Fibroblast of peridontal ligament (primary cell): ENCODE data around the gene TAF3.
A peak's percentile ranks its signal among the peaks of the same experiment; 100 is the strongest.

ENCODE experiments used
- DNase-seq: peaks from one replicate; pipeline ENCODE4 v3.0.0-alpha.2; 2010; ENCODE audit errors: extremely low read depth

TAF3 gene

GRCh38 chr10:7881119-7881518, 62.8 kb downstream of the TAF3 start:
- DNase-seq: no peak

GRCh38 chr10:7886056-7886455, 67.8 kb downstream of the TAF3 start:
- DNase-seq: no peak

DNA sequence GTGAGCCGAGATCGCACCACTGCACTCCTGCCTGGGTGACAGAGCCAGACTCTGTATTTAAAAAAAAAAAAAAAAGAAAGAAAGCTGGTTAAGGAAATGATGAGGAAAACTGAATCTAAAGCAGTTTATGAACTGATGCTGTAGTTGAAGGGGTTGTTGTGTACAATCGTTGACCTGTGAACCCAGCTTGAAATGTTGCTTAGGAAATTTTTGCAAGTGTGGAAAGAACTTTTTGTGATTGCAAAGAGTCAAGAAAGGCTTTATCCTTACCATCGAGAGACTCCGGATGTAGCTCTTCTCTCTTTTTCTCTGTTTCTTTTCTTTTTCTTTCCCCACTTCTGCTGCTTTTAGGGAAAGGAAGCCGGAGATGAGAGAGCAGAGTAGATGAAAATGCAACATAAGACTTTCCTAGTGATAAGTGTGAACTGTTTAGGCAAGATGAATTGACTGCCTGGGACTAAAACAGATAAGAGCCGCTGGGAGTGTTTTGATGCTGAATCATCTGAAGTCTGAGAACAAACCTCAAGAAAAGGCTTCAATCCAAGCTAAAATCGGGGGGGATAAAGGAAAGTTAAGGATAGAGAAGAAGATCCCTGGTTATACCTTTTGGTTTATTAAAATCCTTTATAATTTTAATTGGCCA, 69.0 kb downstream of the TAF3 start:
- peak; percentile 16 for DNase-seq

GRCh38 chr10:7889947-7890542, 71.7 kb downstream of the TAF3 start:
- DNase-seq: no peak

DNA sequence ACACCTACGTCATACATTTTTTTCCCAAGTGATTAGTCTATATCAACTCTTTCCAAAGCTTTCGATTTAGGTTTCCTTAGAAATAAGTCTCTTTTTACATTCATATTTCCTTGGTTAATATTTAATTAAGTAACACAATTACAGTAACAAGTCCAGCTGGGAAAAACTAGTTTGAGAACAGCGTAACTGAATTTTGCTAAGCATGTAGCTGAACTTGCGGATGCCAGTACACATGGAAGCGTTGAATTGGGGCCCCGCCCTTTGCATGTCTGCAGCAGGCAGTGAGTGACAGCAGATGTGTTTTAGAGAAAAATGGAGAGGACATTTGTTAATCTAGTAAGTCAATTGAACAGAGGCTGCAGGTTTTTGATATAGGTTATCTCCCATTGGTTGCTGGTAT, 72.5 kb downstream of the TAF3 start:
- DNase-seq: no peak

- peak; percentile 25 for DNase-seq
These were observed 73.3 kb downstream of the TAF3 start for GRCh38 chr10:7891634-7892033.

- DNase-seq: no peak
These were observed 73.8 kb downstream of the TAF3 start for GRCh38 chr10:7892146-7892545.

GRCh38 chr10:7895699-7896090, 77.4 kb downstream of the TAF3 start:
- no peak for DNase-seq

DNA sequence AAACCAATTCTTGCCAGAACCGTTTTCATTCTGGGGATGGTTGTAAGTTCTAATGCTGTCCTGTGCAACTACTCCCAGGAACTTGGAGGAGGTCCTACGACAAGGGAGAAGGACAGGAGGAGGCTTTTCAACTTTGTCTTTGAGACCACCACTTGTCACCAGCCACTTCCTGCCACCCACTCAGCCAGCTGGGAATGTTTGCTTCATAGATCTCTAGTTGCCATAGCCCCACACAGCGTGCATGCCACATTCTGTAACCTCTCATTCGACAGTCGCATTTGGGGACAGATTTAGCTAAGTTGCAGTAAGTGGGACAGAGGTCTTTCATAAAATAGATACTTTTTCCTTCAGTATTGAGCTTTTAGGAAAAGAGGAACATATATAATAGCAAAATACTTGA, 78.0 kb downstream of the TAF3 start:
- DNase-seq: no peak

DNA sequence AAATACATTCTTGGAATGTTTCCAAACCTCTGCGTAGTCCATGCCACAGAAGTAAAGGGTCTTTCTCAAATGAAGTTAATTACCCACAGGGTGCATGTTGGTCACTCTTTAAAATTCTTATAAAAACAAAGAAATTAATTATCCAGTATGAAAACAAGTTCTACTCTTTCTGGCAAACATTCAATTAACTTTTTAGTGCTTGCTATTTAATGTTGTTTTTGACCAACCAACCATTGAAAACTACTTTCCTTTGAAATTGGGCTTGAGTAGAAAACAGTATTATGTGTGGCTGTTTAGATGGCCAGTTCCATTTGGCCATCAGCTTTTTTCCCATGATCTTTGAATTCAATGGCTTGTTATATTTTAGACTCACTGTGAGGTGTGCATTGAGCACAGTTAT, 83.0 kb downstream of the TAF3 start:
- DNase-seq: no peak

DNA sequence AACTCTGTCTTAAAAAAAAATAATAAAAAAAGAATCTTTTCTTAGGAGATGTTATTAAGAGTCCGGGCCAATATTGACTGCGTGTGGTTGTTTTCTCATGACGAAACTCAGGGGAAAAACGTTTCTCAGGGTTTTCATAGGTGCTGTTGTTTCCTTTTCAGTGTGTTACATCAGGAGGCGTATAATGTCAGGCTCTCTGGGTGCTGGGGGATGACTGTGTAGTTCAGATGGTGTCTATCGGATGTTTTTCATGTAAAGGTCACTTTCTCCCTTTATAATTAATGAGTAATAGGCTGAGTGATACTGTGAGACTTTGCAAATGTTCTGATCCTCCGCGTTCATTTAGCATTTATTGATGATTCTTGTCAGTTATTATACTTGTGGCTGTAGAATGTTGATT, 84.1 kb downstream of the TAF3 start:
- no peak for DNase-seq

GRCh38 chr10:7903851-7904250, 85.5 kb downstream of the TAF3 start:
- DNase-seq: no peak

DNA sequence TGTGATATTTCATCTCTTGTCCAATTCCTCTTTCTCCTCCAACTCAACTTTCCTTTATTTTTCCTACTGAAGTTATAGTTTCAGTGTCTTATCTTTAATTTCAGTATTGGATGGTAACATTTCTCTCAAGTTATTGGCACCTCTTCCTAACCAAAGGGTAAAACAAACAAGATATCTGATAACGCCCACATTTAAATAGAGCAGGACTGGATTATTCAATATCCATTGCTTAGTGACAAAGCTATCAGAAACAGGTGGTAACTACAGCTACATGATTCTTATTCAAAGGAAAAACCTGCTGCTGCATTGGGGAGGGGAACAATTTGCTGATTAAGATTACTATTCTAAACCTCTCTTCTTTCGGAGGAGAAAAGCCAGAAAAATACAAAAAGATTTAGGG, 87.8 kb downstream of the TAF3 start:
- DNase-seq: no peak

- DNase-seq: no peak
These were observed 90.4 kb downstream of the TAF3 start for GRCh38 chr10:7908541-7909210.

DNA sequence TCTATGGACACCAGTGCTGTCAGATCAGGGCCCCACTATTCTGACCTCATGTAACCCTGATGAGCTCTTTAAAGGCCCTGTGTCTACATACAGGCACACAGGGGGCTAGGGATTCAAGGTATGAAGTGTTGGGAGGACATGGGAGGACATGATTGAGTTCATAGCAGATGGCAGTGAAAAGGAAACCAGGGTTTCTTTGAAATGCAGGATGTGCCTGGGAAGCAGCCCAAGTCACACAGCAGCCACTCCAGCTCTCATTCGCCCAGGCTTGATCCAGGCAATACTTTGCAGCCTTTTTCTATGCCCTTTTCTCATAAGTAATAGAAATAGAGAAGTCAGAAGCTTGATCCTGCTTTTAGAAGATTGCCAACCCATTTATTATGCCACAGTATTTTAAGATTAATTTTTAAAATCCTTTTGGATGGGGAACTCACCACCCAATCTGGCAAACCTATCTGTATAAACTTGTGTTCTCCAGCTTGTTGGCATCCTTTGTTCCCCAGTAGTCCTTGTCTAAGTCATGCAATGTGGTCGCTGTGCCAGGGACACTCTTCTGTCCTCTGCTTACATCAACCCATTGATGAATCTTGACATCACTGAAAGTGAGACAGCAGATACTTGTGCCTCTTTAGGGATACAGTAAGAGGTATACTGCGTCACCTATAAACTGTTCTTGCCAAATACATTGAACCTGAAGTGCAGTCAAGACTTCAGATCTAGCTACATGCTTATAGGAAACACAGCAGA, 95.0 kb downstream of the TAF3 start:
- no peak for DNase-seq

DNA sequence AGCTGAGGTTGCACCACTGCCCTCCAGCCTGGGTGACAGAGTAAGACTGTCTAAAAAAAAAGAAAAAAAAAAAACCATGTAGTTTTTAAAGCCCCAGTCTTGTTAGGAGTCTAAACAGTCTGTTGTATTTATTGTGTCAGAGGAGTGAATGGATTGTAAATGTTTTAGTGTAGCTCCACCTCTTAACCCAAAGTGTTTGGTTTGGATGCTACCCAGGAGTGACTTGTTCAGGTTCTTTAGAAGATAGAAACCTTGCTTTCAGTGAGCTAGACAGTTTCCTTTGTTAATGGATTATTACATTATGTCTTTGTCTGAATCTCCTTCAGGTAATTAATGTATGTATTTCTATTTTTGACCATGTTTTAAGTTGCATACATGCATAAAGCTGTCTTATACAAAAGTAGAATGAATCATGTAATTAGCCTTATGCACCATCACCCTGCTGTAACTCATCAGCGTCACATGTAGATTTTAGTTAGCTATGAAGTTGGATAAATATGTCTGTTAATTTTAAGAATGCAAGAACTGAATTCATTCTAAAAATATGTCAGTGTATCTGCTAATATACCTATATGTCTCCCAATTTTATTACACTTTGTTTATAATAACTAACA, 97.7 kb downstream of the TAF3 start:
- peak; percentile 19 for DNase-seq

- no peak for DNase-seq
These were observed 99.4 kb downstream of the TAF3 start for GRCh38 chr10:7917736-7918135.

DNA sequence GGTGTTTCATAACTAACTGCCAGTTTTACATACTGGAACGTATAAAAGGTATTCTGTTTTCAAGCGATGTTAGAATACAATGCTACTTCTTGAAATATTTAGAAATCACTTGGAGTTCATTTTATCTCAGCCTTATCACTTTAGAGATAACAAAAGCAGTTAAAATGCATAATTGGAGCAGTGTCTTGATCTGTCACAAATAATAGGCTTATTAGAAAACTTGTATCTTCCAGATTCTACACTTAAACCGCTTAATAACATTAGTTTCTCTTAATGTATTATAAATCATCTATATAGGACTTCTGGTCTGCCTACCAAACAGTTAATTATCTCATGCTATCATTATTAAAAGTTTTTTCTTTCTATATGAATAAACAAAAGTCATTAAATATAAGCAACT, 104.4 kb downstream of the TAF3 start:
- DNase-seq: no peak

GRCh38 chr10:7928536-7928935, 110.2 kb downstream of the TAF3 start:
- no peak for DNase-seq

- no peak for DNase-seq
These were observed 114.2 kb downstream of the TAF3 start for GRCh38 chr10:7932301-7933036.

DNA sequence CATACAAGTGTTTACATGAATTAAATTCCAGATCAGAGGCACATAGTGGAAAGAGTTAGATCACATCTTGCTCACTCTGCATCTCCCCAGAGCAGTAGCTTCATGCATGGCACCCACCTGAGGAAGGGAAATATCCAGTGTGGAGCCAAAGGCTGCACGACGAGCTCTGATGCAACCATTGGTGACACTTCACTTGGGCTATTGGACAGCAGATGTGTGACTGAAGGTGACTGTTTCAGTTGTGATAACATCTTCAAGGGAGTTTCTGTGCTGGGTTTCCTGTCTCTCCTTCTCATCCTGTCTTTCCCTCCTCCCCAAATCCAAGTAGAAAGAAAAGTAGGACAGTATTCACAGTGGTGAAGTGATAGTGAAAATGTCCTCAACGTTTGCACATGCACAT, 115.0 kb downstream of the TAF3 start:
- DNase-seq: no peak

GRCh38 chr10:7933757-7934156, 115.5 kb downstream of the TAF3 start:
- DNase-seq: no peak
